Activated CD8-positive, alpha-beta memory T cell treated with anti-CD3 and anti-CD28 coated beads, Interleukin-2, amount 50 U/mL, for 24 hours (primary cell): Measurements from ENCODE around the gene DAZAP1.
"Not testable (repeated sequence)": the region's sequence is repeated elsewhere in the genome, so short reads cannot be mapped to it uniquely, and the experiment has no call there.

Experiments
- DNase-seq: peaks from one replicate; pipeline ENCODE4 v3.0.0-alpha.2; 2020; ENCODE audit errors: extremely low read depth

DAZAP1 gene

DNA sequence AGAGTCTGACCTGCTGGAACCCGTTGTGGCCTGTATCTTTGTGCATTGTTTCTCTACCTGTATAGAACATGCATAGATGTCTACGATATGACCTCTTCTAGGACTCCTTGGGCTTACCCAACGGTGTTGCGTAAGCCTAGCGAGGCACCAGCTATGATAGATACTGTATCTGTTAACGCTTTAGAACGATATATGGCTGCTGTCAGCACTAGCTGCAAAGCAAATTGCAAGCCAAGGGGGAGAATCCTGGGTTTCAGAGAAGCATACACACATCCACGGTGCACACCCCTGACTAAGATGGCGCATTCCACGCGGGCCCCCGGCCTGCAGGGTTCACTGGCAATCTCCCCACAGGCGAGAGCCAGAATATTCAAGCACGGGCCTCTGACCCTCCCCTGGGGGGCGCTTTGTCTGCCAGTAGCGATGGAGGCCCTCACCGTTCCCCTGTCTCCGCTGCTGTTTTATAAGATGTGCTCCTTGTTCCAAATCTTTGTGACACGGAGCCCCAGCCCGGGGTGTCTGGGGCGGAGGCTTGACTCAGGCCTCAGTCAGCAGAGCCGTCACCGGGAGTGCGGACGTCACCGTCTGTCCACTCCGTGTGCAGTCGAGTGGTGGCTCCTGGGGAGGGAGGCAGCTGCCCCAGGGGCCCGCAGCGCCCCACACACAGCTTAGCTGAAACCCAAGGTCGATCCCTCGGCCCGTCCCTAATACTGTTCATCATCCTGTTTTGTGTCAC is 17.9 kb downstream of the DAZAP1 start:
- DNase-seq = no peak

- DNase-seq = no peak
These were observed 18.5 kb downstream of the DAZAP1 start for GRCh38 chr19:1425902-1426301.

DNA sequence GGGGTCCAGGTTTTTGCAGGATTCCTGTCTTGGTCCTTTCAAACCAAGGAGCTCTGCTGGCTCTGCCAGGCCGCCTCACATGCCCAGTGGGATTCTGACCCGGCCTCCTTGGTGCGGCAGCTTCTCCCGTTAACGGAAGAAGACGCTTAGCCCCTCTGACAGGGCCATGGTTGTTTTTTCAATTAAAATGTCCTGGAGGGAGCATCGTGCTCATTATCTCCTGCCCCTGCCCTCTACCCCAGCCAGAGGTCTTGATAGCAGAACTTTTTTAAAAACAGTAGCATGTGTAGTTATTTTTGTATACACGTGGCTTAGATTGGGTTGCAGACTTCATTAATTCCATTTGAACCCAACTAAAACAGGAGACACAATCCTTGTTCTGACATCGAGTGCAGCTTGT is 19.4 kb downstream of the DAZAP1 start:
- no peak for DNase-seq

DNA sequence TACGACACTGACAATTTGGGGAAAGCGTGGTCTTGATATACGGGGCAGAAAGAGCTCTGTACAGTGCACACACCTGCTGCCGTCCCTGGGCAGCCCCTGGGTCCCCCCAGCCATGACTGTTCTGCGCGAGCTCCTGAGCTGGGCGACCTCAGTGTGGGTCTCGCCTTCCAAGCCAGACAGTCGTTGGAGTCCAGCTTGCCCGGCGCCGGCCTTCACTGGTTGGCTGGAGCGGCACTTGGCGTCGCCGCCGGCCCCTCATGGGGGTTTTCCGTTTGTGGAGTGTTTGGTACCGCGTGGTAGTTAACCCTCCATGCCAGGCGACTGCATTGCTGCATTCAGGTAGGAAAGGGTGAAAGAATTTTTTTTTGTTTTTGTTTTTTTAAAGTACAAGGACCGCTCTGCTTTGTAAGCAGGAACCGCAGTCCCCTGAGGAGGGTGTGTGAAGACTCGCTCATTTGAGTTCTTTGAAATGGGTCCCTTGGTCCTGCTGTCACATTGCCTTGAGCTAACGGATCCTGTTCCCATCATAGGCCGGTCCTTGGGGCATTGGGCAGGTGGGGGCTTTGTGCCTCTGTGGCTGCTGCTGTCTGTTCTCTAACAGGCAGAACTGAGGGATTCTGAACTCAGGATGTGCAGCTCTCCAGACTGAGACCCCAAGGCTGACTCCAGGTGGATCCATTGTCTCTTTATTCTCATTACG is 20.0 kb downstream of the DAZAP1 start:
- no peak for DNase-seq

DNA sequence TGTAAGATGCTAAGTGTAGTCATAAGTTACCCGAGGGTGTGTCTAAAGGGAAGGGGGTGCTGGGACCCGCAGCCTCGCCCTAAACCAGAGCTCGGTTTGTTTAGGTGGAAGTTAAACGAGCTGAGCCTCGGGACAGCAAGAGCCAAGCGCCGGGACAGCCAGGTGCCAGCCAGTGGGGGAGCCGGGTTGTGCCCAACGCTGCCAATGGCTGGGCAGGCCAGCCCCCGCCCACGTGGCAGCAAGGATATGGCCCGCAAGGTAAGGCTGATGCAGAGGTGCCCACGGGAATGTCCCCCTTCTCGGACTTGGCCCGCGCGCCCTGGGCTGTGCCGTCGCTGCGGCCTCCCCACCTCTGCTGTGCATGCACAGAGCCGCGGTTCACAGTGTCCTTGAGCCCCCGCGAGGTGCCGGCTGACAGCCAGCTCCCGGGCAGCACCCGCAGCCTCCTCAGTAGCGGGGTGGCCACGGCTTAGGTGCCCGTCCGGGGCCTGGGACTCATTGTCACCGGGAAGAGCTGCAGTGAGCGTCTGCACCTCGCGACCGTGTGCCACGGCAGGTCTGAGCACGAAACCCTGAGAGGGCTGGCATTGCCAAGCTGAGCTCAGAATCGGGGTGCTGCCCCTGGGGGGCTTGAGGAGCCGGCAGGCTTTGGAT is 21.5 kb downstream of the DAZAP1 start:
- no peak for DNase-seq

GRCh38 chr19:1429750-1430149 is 22.4 kb downstream of the DAZAP1 start:
- DNase-seq = no peak

GRCh38 chr19:1430246-1430645 is 22.9 kb downstream of the DAZAP1 start:
- no peak for DNase-seq

GRCh38 chr19:1431759-1432506 is 24.5 kb downstream of the DAZAP1 start:
- DNase-seq = no peak

DNA sequence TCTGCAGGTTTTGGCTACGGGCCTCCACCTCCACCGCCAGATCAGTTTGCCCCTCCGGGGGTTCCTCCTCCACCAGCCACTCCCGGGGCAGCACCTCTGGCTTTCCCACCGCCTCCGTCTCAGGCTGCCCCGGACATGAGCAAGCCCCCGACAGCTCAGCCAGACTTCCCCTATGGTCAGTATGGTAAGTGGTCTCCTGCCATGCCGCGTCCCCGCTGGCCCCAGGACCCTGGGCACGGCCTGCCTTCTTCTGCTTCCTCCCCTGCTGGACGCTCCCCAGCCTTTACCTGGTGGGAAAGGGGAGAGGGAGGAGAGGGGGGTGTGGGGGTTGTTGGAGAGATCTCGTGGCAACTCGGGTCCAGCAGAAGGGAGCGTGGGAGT is 25.1 kb downstream of the DAZAP1 start:
- no peak for DNase-seq

DNA sequence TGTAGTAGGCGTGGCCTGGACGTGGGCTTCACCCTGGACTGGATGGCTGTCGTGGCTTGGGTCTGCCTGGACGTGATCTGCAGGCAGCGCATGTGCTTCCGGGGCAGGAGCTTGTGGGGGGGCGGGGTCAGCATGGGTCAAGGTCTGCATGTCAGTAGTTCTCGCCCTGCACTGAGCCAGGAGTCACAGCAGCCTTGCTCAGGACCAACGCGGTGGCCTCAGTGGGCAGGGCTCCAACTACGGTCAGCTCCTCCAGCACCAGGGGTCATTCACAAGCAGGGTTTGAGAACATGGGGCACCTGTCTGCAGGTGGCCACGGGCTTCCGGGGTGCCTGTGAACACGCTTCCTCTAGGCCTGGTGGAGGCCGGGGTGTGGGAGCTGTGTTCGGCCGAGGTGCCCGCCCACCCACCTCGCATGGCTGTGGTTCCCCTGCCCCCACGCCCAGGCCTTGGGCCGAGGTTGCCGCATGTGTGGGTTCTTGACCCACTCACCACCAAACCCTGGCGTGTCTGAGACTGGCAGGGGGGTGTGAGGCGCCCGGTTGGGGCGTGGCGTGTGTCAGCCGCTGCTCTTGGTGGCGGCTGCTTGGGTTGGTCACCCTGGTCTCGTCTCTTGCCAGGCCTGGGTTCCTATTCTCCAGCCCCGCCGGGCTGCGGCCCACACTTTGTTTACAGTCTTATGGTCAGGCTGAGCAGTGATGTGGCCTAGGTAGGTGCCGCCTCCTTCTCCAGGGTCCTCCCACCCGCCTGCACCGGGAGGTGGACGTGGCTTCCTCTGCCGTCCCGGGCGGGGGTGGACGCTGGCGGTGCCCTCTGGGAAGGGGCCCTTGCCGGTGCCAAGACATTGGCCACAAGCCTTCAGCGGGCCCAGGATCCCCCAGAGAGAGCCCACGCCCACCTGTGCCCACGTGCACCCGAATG is 26.0 kb downstream of the DAZAP1 start:
- DNase-seq = no peak

- DNase-seq = no peak
These were observed 26.6 kb downstream of the DAZAP1 start for GRCh38 chr19:1434040-1434366.

- DNase-seq = no peak
These were observed 27.2 kb downstream of the DAZAP1 start for GRCh38 chr19:1434577-1435060.

- no peak for DNase-seq
These were observed 28.1 kb downstream of the DAZAP1 start for GRCh38 chr19:1435378-1435989.

- no peak for DNase-seq
These were observed 30.2 kb downstream of the DAZAP1 start for GRCh38 chr19:1437609-1438008.

- DNase-seq = peak; percentile 82
These were observed 30.9 kb downstream of the DAZAP1 start, which contains the start of gene RPS15 for GRCh38 chr19:1438035-1438932. Gene RPS15, plus strand, starts transcription at chr19:1438396. Its CDS starts 30 bp downstream, at chr19:1438426.

GRCh38 chr19:1438933-1439354 is 31.6 kb downstream of the DAZAP1 start:
- no peak for DNase-seq

GRCh38 chr19:1439525-1440417 is 32.4 kb downstream of the DAZAP1 start:
- DNase-seq = not testable (repeated sequence)

GRCh38 chr19:1440418-1440801 is 33.0 kb downstream of the DAZAP1 start:
- no peak for DNase-seq
